ENCODE results near the gene LINS1.

LINS1 gene

DNA sequence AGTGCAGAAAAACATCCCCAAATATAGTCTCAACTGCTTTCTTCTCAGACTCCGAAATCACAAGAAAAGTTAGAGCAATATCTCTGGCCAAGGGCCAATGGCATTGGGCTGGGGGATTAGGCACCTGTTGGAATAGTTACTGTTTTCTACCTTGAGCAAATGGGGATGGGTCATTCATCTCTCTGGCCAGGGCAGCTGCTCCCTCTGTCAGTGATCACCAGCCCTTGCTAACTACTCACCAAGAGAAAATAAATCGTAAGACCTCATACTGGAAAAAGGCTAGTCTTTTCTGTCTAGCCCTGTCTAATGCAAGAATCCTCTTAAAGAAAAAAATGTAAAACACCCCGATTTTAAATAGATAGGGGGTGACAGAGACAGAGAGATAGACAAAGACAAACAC, 84.1 kb downstream of the LINS1 start:
- Histone ChIP-seq H3K4me3 (ENCODE audit: low read depth in 1 of 2, low read length in 2 of 2) (no peak overlapping the region), H3K9ac (ENCODE audit: low read depth in 1 of 2, low read length in 2 of 2) (no peak overlapping the region), H3K36me3 (ENCODE audit: control insufficient read depth in 1 of 2, insufficient read depth in 2 of 2, low read length in 2 of 2) (no peaks in the 10 kb centered on the region), H3K9me3 (ENCODE audit: control insufficient read depth in 1 of 2, low read length in 2 of 2) (no peaks in the 10 kb centered on the region), H3K27ac (ENCODE audit: low read depth, low read length) (no peak overlapping the region), H3K4me1 (ENCODE audit: control insufficient read depth in 1 of 2, insufficient read depth in 2 of 2, low read length in 2 of 2) (peaks cover 5 to 8% of the 10 kb centered on the region in 2 donors), H3K27me3 (ENCODE audit: control insufficient read depth in 1 of 2, insufficient read depth in 2 of 2, low read length in 2 of 2) (no peaks in the 10 kb centered on the region)

Data from duodenal mucosa (tissue), 2 donors.